BJ (cell line): ENCODE data around the gene AGO4. TPM values are rescaled to one million over a fixed set of nuclear protein-coding genes. Genes with fewer than 3 reads are reported as not detected.

Source experiments
- CTCF ChIA-PET: fragments of 350-600 bp; formaldehyde crosslinking; extraction: SDS; loops from one replicate; lab custom pipeline; 2021; ENCODE audit warnings: antibody characterized with exemption, inconsistent platforms; lab: Yijun Ruan, JAX
- POLR2A ChIA-PET: fragments of 300-600 bp; sonication (Branson Sonifier 250); formaldehyde crosslinking; extraction: SDS; loops from one replicate; lab custom pipeline; 2021; ENCODE audit warnings: antibody characterized with exemption; lab: Charles Lee
- DNase-seq: peaks from one replicate; pipeline ENCODE4 v3.0.0-alpha.2; 2011; ENCODE audit warnings: low read depth
- H3K27me3 ChIP-seq: 2 replicates; pipeline ENCODE4 v1.6.0; 2011; ENCODE audit warnings: low read length; ENCODE audit not compliant: control insufficient read depth, insufficient read depth
- H3K36me3 ChIP-seq: 2 replicates; pipeline ENCODE4 v1.5.1; 2011; ENCODE audit warnings: low read length; ENCODE audit not compliant: control insufficient read depth, insufficient read depth
- H3K4me3 ChIP-seq: 2 replicates; pipeline ENCODE4 v1.5.1; 2011; ENCODE audit warnings: low read depth, mild to moderate bottlenecking, control low read depth, low read length
- polyA plus RNA-seq: library from polyadenylated mRNA; depleted of rRNA; stranded (reverse); fragments of >200 nt; gene quantifications from 2 replicates; pipeline ENCODE4 v1.2.3, GENCODE V29; 2011
- TF ChIP-seq, protein P1 (sequence below): IDR thresholded peaks from 2 replicates; pipeline ENCODE4 v1.5.1; 2011; ENCODE audit warnings: low read depth, mild to moderate bottlenecking, control low read depth, inconsistent platforms, low read length, moderate library complexity; ENCODE audit not compliant: insufficient read depth

AGO4 gene
- polyA plus RNA-seq, 1 experiment = 8.9 TPM

DNA sequence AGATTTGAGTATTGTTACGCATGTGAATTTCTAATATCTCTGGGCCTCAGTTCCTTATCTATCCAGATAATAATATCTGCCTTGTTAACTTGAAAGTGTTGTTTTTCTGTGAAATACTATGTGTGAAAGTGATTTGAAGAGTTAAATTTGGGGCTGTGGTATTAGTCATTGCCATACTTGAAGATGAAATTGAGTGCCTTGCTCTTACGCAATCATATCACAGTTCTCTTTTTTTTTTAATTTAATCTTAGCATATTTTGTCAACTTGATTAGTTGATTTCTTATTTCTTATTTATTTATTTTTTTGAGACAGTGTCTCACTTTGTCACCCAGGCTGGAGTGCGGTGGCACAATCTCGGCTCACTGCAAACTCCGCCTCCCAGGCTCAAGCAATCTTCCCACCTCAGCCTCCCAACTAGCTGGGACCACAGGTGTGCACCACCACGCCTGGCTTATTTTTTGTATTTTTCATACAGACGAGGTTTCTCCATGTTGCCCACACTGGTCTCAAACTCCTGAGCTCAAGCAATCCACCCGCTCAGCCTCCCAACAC, 31.0 kb downstream of the AGO4 start:
- H3K27me3 ChIP-seq = no peaks in the 10 kb centered on the region
- no peak overlapping the region for H3K4me3 ChIP-seq
- TF ChIP-seq, protein P1, sequence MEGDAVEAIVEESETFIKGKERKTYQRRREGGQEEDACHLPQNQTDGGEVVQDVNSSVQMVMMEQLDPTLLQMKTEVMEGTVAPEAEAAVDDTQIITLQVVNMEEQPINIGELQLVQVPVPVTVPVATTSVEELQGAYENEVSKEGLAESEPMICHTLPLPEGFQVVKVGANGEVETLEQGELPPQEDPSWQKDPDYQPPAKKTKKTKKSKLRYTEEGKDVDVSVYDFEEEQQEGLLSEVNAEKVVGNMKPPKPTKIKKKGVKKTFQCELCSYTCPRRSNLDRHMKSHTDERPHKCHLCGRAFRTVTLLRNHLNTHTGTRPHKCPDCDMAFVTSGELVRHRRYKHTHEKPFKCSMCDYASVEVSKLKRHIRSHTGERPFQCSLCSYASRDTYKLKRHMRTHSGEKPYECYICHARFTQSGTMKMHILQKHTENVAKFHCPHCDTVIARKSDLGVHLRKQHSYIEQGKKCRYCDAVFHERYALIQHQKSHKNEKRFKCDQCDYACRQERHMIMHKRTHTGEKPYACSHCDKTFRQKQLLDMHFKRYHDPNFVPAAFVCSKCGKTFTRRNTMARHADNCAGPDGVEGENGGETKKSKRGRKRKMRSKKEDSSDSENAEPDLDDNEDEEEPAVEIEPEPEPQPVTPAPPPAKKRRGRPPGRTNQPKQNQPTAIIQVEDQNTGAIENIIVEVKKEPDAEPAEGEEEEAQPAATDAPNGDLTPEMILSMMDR = no peak
- ChIA-PET POLR2A (no interaction called here), CTCF (no interaction called here)
- H3K36me3 ChIP-seq = peaks cover 6% of the 10 kb centered on the region
- DNase-seq = no peak

DNA sequence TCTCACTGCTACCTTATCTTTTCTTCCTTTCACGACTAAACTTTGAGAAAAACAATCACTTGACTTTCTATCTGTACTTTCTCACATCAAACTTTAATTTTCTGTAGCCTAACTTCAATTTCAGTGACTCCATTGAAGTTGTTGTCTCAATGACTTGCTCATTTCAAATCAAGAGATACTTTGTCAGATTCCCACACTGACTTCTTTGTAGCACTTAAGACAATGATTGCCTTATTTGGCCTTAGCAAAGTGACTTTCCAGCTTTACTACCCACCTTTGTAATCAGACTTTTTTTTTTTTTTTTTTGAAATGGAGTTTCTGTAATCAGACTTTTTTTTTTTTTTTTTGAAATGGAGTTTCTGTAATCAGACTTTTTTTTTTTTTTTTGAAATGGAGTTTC, 37.0 kb downstream of the AGO4 start:
- Histone ChIP-seq H3K36me3 (peaks cover 6% of the 10 kb centered on the region), H3K27me3 (no peaks in the 10 kb centered on the region), H3K4me3 (no peak overlapping the region)
- TF ChIP-seq, protein P1 = no peak
- no peak for DNase-seq
- CTCF ChIA-PET = interaction anchor here (1.0 to 1.2 kb wide), 2 partner anchors 12 to 13 kb away, joined by 3 read pairs; no protein-coding TSS in a partner anchor
- POLR2A ChIA-PET = no interaction called here

DNA sequence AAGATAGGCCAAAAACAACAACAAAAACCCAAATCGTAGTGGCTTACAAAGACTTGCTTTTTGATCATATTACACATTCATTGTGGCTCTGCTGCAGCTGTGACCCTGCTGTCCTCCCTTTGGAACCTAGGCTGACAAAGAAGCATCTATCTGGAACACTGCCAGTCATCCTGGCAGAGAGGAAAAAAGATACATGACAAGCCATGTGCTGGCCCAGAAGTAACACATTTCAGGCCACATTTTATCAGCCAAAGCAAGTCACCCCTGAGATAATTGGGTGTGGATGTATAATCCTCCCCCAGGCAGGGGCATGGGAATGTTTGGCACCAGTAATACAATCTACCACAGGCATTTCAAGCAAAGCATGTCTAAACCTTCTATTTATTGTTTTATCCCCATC, 38.0 kb downstream of the AGO4 start:
- no peak overlapping the region for H3K4me3 ChIP-seq
- H3K36me3 ChIP-seq = peaks cover 6% of the 10 kb centered on the region
- no peak for DNase-seq
- POLR2A ChIA-PET = no interaction called here
- TF ChIP-seq, protein P1 = no peak
- H3K27me3 ChIP-seq = no peaks in the 10 kb centered on the region
- CTCF ChIA-PET = no interaction called here

DNA sequence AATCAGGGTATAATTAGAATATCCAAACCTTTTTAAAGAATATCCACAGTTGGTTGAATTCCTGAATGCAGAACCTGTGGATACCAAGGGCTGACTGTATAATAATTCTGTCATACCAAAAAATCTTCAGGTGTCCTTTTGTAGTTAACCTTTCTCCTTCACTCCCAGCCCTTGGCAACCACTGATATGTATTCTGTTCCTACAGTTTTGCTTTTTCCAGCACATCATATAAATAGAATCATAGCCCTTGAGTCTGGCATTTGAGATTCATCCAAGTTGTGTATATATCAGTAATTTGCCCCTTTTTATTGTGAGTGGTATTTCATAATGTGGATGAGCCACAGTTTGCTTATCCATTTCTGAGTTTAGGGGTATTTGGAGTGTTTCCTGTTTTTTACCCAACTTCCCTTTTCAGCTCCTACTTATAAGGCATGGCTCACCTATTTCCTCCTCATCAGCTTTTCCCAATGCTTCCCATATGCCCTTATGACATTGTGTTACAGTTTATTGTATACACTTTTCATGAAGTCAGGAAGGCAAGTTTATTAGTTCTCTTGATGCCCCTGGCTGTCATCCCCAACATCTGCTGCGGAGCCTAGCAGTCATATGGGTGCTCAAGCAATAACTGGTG, 40.2 kb downstream of the AGO4 start:
- ChIA-PET POLR2A (no interaction called here), CTCF (interaction anchor here (1.3 to 1.7 kb wide), 2 partner anchors 15 to 35 kb away, joined by 3 to 5 read pairs; partner anchors contain the start of gene AGO1)
- Histone ChIP-seq H3K36me3 (peaks cover 1% of the 10 kb centered on the region; the same call in 1 of the 2 replicates), H3K4me3 (no peak overlapping the region), H3K27me3 (no peaks in the 10 kb centered on the region)
- TF ChIP-seq, protein P1 = no peak
- no peak for DNase-seq

DNA sequence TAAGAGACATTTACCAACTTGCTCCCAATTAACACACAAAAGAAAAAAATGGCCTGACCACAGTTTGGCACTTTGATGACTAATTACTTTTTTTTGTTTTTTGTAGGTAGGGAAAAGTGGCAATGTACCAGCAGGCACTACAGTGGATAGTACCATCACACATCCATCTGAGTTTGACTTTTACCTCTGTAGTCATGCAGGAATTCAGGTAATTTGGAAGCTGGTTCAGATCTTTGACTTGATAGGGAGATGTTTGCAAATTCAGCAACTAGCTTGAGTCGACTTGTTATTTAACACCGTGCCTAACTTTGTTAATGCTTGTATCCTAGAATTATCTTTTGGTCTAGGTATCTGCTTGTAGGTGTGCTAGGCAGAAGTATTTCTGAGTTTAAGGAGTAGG, 42.2 kb downstream of the AGO4 start:
- TF ChIP-seq, protein P1 = no peak
- no peak for DNase-seq
- CTCF ChIA-PET = interaction anchor here (0.6 kb wide), 1 partner anchor 134 kb away, joined by 3 read pairs; no protein-coding TSS in a partner anchor
- POLR2A ChIA-PET = no interaction called here
- Histone ChIP-seq H3K27me3 (no peaks in the 10 kb centered on the region), H3K4me3 (no peak overlapping the region), H3K36me3 (peaks cover 1% of the 10 kb centered on the region; the same call in 1 of the 2 replicates)
